Nephron (organoid): ENCODE results near the gene POLR3C.
"Not testable (repeated sequence)": the region's sequence is repeated elsewhere in the genome, so short reads cannot be mapped to it uniquely, and the experiment has no call there.

Experiments used
- H3K27ac Mint-ChIP-seq, 3 experiments: 2 replicates each; pipeline ENCODE4 v1.8.0; 2020; ENCODE audit warnings: mixed read lengths in 3 of 3, mild to moderate bottlenecking in 2 of 3, moderate library complexity in 1 of 3
- H3K27me3 Mint-ChIP-seq: 2 replicates; pipeline ENCODE4 v1.8.0; 2021; ENCODE audit warnings: low read depth, mild to moderate bottlenecking, moderate library complexity, mixed read lengths
- H3K36me3 Mint-ChIP-seq: 2 replicates; pipeline ENCODE4 v1.8.0; 2020; ENCODE audit warnings: low read depth, mixed read lengths
- H3K4me1 Mint-ChIP-seq: 2 replicates; pipeline ENCODE4 v1.8.0; 2020; ENCODE audit warnings: mixed read lengths
- H3K4me3 Mint-ChIP-seq, 3 experiments: 2 replicates each; pipeline ENCODE4 v1.8.0; 2020; ENCODE audit warnings: mild to moderate bottlenecking in 3 of 3, mixed read lengths in 3 of 3, moderate library complexity in 2 of 3
- H3K9me3 Mint-ChIP-seq: 2 replicates; pipeline ENCODE4 v1.8.0; 2020; ENCODE audit warnings: mixed read lengths
- CTCF ChIP-seq, 3 experiments: fragments of 200-600 bp; sonication (generic); IDR thresholded peaks; one replicate each; pipeline ENCODE4 v1.5.0; 2021; ENCODE audit warnings: antibody characterized with exemption in 3 of 3; ENCODE audit not compliant: unreplicated experiment in 3 of 3

POLR3C gene

DNA sequence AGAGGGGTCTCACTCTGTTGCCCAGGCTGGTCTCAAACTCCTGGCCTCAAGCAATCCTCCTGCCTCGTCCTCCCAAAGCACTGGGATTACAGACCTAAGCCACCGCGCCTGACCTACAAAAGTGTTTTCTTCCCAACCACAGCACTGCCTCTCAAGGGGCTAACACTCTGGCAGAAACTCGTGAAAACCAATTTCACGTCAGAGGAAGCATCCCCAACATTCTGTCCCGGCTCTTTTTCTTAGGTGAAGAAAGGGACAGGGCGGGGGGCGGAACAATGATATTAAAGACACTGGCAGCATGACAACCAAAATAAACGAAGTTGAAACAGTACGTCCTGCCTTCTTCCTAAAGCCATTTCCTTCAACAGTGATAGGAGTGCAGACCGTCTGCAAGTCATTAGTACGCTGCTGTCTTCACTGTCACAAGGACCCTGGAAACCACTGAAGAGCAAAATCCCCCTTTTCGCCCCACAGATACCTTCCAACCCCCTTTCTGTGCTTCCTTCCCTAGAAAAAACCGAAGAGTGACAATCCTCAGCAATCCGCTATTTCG is 1.1 kb upstream of the POLR3C start:
- H3K4me3 Mint-ChIP-seq: peak overlapping the region in 2 of 3 experiments; percentile 30 to 43
- H3K27ac Mint-ChIP-seq: peak overlapping the region in 2 of 3 experiments; percentile 99
- H3K4me1 Mint-ChIP-seq: peaks cover 18% of the 10 kb centered on the region
- H3K9me3 Mint-ChIP-seq, H3K27me3 Mint-ChIP-seq: not testable (repeated sequence)
- peaks cover 25% of the 10 kb centered on the region for H3K36me3 Mint-ChIP-seq

GRCh38 chr1:145824499-145824842 is 471 bp downstream of the POLR3C start:
- peak overlapping the region; percentile 100 for H3K4me3 Mint-ChIP-seq
- H3K27ac Mint-ChIP-seq: peak overlapping the region; percentile 98 to 99 (median 99)
- H3K9me3 Mint-ChIP-seq: no peaks in the 10 kb centered on the region
- H3K36me3 Mint-ChIP-seq: peaks cover 38% of the 10 kb centered on the region
- H3K4me1 Mint-ChIP-seq: peaks cover 18% of the 10 kb centered on the region
- H3K27me3 Mint-ChIP-seq: no peaks in the 10 kb centered on the region
- TF ChIP-seq CTCF (IDR thresholded peaks at IDR 0.05; ENCODE audit: unreplicated experiment in 3 of 3): no peak

GRCh38 chr1:145826030-145826429 is 2.0 kb downstream of the POLR3C start:
- Mint-ChIP-seq H3K27me3 (no peaks in the 10 kb centered on the region), H3K27ac (peak overlapping the region; percentile 62 to 84 (median 67)), H3K4me3 (peak overlapping the region; percentile 91 to 100 (median 100)), H3K4me1 (peaks cover 18% of the 10 kb centered on the region), H3K9me3 (no peaks in the 10 kb centered on the region), H3K36me3 (peaks cover 51% of the 10 kb centered on the region)
- no peak for TF ChIP-seq CTCF (IDR thresholded peaks at IDR 0.05; ENCODE audit: unreplicated experiment in 3 of 3)

DNA sequence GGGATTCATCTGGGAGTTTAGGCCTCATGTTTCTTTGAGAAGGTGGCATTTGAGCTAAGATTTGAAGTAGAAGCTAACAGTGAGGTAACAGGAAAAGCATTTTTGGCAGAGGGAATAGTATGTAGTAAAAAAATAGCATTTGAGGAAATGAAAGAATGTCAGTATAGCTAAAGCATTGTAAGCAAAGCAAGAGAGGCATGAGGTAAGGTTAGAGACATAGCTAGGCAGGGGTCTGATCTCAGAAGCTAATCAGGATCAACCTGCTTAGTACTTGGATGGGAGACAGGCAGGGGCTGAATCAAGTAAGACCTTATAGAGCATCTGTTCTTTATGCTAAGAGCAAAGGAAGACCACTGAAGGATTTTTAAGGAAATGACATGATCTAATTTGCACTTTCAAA is 4.0 kb downstream of the POLR3C start:
- no peaks in the 10 kb centered on the region for H3K9me3 Mint-ChIP-seq
- no peak overlapping the region for H3K4me3 Mint-ChIP-seq
- H3K27me3 Mint-ChIP-seq: no peaks in the 10 kb centered on the region
- H3K27ac Mint-ChIP-seq: no peak overlapping the region
- peaks cover 18% of the 10 kb centered on the region for H3K4me1 Mint-ChIP-seq
- H3K36me3 Mint-ChIP-seq: peaks cover 66% of the 10 kb centered on the region
- no peak for TF ChIP-seq CTCF (IDR thresholded peaks at IDR 0.05; ENCODE audit: unreplicated experiment in 3 of 3)

DNA sequence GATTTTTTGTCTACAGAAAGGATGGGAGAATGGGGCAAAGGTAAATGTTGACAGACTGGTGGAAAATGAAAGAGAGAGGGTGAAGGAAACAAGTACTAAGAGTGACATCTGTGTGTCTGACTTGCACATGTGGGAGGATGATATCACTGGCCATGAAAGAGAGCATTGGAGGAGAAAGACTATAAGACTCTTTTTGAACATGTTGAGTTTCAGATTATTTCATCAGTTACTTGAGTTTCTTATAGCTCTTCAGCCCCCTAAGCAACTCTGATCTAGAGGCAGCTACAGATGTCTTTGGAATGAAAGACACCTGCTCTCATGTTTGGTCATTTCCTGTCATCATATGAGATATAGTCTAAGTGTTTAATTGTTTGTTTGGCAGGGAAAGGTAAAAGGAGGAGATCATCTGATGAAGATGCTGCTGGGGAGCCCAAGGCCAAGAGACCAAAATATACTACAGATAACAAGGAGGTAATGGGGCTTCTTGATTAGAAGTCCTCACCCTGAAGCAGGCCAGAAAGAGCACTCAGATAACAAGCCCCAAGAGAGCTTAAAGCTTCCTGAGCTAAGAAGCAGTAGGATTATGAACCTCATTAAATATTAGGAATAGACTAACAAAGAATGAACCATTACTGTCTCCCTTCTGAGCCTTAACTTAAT is 4.5 kb downstream of the POLR3C start:
- no peak overlapping the region for H3K27ac Mint-ChIP-seq
- TF ChIP-seq CTCF (IDR thresholded peaks at IDR 0.05; ENCODE audit: unreplicated experiment in 3 of 3): no peak
- H3K4me3 Mint-ChIP-seq: no peak overlapping the region
- peaks cover 18% of the 10 kb centered on the region for H3K4me1 Mint-ChIP-seq
- H3K36me3 Mint-ChIP-seq: peaks cover 71% of the 10 kb centered on the region
- H3K9me3 Mint-ChIP-seq: no peaks in the 10 kb centered on the region
- no peaks in the 10 kb centered on the region for H3K27me3 Mint-ChIP-seq

DNA sequence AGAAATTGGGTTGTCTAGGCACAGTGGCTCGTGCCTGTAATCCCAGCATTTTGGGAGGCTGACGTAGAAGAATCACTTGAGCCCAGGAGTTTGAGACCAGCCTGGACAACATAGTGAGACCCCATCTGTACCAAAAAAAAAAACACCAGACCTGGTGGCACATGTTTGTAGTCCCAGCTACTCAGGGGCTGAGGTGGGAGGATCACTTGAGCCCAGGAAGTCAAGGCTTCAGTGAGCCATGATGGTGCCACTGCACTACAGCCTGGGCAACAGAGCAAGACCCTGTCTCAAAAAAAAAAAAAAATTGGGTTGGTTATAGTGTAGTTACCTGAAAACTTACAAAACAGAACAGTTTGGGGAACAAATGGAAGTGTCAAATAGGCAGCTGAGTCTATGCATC is 6.8 kb downstream of the POLR3C start:
- not testable (repeated sequence) for H3K4me3 Mint-ChIP-seq, H3K9me3 Mint-ChIP-seq, H3K27me3 Mint-ChIP-seq, H3K4me1 Mint-ChIP-seq, H3K27ac Mint-ChIP-seq
- peaks cover 74% of the 10 kb centered on the region for H3K36me3 Mint-ChIP-seq

GRCh38 chr1:145837656-145838055 is 13.7 kb downstream of the POLR3C start:
- H3K4me1 Mint-ChIP-seq: no peaks in the 10 kb centered on the region
- no peak overlapping the region for H3K27ac Mint-ChIP-seq
- no peaks in the 10 kb centered on the region for H3K27me3 Mint-ChIP-seq
- H3K9me3 Mint-ChIP-seq: no peaks in the 10 kb centered on the region
- TF ChIP-seq CTCF (IDR thresholded peaks at IDR 0.05; ENCODE audit: unreplicated experiment in 3 of 3): no peak
- H3K36me3 Mint-ChIP-seq: peaks cover 66% of the 10 kb centered on the region
- H3K4me3 Mint-ChIP-seq: no peak overlapping the region
